Urinary bladder (tissue), 4 donors: ENCODE data around the gene IL17RE. TPM values are rescaled to one million over a fixed set of nuclear protein-coding genes. Genes with fewer than 3 reads are reported as not detected.

Source experiments
- DNase-seq: peaks from one replicate; pipeline ENCODE4 v3.0.0-alpha.2; 2015; ENCODE audit errors: extremely low spot score
- H3K27ac ChIP-seq: one replicate; pipeline ENCODE4 v1.5.1; 2013; ENCODE audit warnings: low read depth, mild to moderate bottlenecking, moderate library complexity
- H3K36me3 ChIP-seq: one replicate; pipeline ENCODE4 v1.6.1; 2013; ENCODE audit warnings: mild to moderate bottlenecking, moderate library complexity; ENCODE audit not compliant: insufficient read depth
- H3K4me1 ChIP-seq: one replicate; pipeline ENCODE4 v1.6.1; 2013; ENCODE audit warnings: mild to moderate bottlenecking, moderate library complexity; ENCODE audit not compliant: insufficient read depth
- H3K4me3 ChIP-seq: one replicate; pipeline ENCODE4 v1.5.1; 2013; ENCODE audit warnings: low read depth, low read length
- WGBS: extraction: QIAGEN DNeasy Blood & Tissue Kit; methylation state at CpG from one replicate; pipeline ENCODE4 v1.1.7; 2013; 5-methylcytosine and 5-hydroxymethylcytosine counted together
- polyA plus RNA-seq: library from polyadenylated mRNA; stranded (reverse); fragments of 200-250 nt; gene quantifications from one replicate; pipeline ENCODE4 v1.2.3, GENCODE V29; 2013
- small RNA-seq: library from RNA; depleted of rRNA; stranded (forward); fragments of <200 nt; gene quantifications from one replicate; pipeline ENCODE3, GENCODE V24; 2014
- total RNA-seq: library from RNA; depleted of rRNA; stranded (reverse); fragments of >200 nt; gene quantifications from one replicate; pipeline ENCODE4 v1.2.3, GENCODE V29; 2014
- donor health status: healthy with polysubstance abuse.
- donor health status: healthy.

Gene IL17RE
- total and polyA plus RNA-seq, 2 donors, result 1.2 to 4.3 TPM

DNA sequence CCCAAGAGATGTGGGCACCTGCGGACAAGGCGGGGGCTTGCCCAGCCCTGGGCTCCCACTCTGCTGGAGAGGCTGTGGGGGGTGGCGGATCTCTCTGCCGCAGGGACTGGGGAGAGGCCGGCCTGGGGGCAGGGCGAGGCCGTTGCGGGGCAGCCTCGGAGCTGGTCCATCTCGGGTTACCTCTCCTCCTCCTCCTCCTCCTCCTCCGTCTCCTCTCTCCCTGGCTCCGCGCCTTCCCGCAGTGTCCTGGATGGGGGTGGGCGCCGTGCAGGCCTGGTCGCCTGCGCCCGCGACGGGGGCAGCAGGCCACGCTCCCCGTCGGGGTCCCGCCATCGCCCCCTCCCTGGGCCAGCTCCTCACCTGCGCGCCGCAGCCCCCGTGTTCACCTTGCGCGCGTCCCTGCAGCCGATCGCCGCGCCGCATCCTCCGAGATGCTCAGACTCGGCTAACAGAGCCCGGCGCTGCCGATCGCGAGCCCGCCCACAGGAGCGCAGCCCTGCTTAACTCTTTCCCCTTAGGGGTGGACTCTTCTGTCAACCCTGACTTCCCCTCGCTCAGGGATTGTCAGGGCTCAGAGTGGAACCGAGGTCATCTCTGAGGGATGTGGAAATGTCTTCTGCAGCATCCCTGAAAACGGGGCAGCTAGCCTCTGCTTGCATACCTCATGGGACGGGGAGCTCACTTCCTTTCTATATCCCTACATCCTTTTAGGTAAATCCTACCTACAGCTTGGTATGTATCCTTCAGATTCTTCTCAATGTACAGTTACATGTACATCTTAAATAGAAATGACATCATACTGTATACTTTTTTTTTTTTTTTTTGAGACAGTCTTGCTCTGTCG is 49.5 kb downstream of the IL17RE start, which contains the start of gene PRRT3:
Gene PRRT3, minus strand, starts transcription at position 447 of the 844 bp plus-strand sequence. CDS start 2,293 bp downstream, outside the sequence.
- peak within 1 kb of the TSS; percentile 53 for H3K4me3 ChIP-seq
- no peak within 1 kb of the TSS for H3K27ac ChIP-seq
- no peak for DNase-seq
- 3% methylated on average over 52 of the region's 52 CpGs for WGBS
- H3K4me1 ChIP-seq, result peaks cover 4% of the 10 kb centered on the region
- no peaks in the 10 kb centered on the region for H3K36me3 ChIP-seq

DNA sequence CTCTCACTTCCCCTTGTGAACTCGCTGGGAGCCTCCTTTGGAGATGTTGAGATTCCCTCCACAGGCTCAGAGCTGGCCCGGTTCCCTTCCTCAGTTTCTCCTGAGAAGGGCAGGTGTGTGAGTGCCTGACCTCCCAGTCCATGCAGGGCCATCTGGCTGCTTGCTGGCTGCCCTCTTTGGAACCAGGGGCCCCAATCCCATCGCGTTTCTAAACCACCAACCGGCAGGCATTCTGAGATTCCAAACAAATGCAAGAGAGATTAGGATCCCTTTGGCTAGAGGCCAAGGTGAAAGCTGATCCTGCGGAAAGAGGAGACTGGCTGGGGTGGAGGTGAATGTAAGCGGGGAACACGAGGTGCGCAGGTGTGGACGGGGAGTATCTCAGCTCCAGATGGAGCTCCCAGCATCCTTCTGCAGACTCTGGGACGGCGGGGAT is 52.4 kb downstream of the IL17RE start:
- Histone ChIP-seq H3K4me1 (peaks cover 4% of the 10 kb centered on the region), H3K27ac (no peak overlapping the region), H3K4me3 (no peak overlapping the region), H3K36me3 (no peaks in the 10 kb centered on the region)
- no peak for DNase-seq
- WGBS, result 35% methylated on average over 12 of the region's 12 CpGs

DNA sequence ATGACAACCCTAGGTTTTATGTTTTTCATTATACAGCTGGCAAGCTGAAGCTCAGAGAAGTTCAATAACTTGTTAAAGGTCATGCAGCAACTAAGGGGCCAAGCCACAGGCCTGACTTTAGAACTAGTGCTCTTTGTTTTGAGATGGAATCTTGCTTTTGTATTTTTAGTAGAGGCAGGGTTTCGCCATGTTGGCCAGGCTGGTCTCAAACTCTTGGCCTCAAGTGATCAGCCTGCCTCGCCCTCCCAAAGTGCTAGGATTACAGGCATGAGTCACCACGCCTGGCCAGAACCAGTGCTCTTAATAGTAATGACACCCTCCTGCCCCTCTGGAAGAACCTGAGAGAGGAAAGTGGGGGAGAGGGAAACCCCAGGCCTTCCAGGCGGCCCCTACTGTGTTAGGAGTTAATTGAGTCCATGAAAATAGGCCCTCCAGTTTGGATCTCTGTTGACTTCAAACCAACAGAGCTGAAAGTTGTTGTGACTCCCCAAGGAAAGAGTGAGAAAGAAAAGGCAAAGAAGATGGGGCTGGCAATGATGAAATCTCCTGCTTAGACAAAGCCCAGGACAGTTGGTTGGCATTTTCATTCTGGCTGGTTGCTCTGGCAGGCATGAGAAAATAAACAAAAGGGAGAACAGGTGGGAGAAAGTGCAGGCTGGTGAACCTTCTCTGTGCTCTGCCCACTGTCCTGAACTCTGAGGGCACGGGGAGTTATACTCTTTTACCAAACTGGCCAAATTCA is 53.1 kb downstream of the IL17RE start:
- no peak for DNase-seq
- WGBS, result 81% methylated on average over 5 of the region's 5 CpGs

DNA sequence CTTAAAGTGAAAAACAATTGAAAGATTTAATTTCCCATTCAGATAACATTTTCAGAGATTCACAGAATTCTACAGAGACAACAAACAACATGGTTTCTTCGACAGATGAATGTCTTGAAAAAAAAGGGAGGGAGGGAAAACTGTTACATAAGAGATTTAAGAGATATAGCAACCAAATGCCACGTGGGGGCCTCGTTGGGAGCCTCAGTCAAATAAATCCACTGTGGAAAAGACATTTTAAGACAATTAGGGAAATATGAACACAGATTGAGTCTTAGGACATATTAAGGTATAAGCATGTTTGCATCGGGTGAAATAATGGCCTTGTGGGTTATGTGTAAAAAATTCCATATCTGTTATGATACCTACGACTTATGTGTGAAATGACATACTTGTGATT is 54.6 kb downstream of the IL17RE start:
- peaks cover under 1% of the 10 kb centered on the region for H3K4me1 ChIP-seq
- no peak for DNase-seq
- H3K4me3 ChIP-seq, result no peak overlapping the region
- no peaks in the 10 kb centered on the region for H3K36me3 ChIP-seq
- H3K27ac ChIP-seq, result no peak overlapping the region
- WGBS, result 49% methylated on average over 5 of the region's 5 CpGs

More for the DNA sequence above, 53.1 kb downstream of the IL17RE start:
- H3K4me1 ChIP-seq, result peaks cover 4% of the 10 kb centered on the region
- no peaks in the 10 kb centered on the region for H3K36me3 ChIP-seq
- no peak overlapping the region for H3K27ac ChIP-seq
- no peak overlapping the region for H3K4me3 ChIP-seq

DNA sequence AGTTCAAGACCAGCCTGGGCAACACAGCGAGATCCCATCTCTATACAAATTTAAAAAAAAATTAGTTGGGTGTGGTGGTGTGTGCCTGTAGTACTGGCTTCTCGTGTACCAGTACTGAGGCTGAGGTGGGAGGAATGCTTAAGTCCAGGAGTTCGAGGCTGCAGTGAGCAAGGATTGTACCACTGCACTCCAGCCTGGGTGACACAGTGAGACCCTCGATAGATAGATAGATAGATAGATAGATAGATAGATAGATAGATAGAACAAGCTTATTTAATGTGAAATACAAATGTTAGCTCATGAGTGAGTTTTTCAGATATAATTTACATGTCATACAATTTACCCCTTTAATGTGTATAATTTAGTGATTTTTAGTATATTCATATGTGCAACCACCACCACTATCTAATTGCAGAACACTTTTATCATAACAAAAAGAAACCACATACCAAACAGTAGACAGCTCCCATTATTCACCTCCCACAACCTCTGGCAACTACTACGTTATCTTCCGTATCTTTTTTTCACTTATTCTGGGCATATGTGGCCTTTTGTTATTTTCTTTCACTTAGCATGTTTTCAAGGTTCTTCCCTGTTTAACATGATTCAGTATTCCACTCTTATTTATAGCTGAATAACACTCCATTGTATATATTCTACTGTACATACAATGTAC is 62.7 kb downstream of the IL17RE start:
- no peak overlapping the region for H3K4me3 ChIP-seq
- no peaks in the 10 kb centered on the region for H3K4me1 ChIP-seq
- 88% methylated on average over 6 of the region's 6 CpGs for WGBS
- peaks cover 9% of the 10 kb centered on the region for H3K36me3 ChIP-seq
- DNase-seq, result no peak
- no peak overlapping the region for H3K27ac ChIP-seq

Small RNAs within 50 kb of the gene (small RNA-seq; reads per million reads assigned to genes)
- gene RNU6-882P, result not detected

Other genes starting within 250 kb of the IL17RE start
- not detected for gene CPNE9, start 199.0 kb upstream of the IL17RE start, total RNA-seq
- gene CPNE9, start 199.0 kb upstream of the IL17RE start, polyA plus RNA-seq, result 0.18 TPM
- 11.0 TPM for gene BRPF1, start 171.1 kb upstream of the IL17RE start, total RNA-seq
- gene BRPF1, start 171.1 kb upstream of the IL17RE start, polyA plus RNA-seq, result 13.8 TPM
- 32.1 TPM for gene OGG1, start 152.9 kb upstream of the IL17RE start, total RNA-seq
- gene OGG1, start 152.9 kb upstream of the IL17RE start, polyA plus RNA-seq, result 23.7 TPM
- 28.7 TPM for gene CAMK1, start 132.9 kb upstream of the IL17RE start, total RNA-seq
- 42.2 TPM for gene CAMK1, start 132.9 kb upstream of the IL17RE start, polyA plus RNA-seq
- 33.2 TPM for gene TADA3, start 110.4 kb upstream of the IL17RE start, total RNA-seq
- gene TADA3, start 110.4 kb upstream of the IL17RE start, polyA plus RNA-seq, result 67.9 TPM
- 75.6 TPM for gene ARPC4, start 109.8 kb upstream of the IL17RE start, total RNA-seq
- 128 TPM for gene ARPC4, start 109.8 kb upstream of the IL17RE start, polyA plus RNA-seq
- 63.3 TPM for gene TTLL3, start 92.6 kb upstream of the IL17RE start, total RNA-seq
- gene TTLL3, start 92.6 kb upstream of the IL17RE start, polyA plus RNA-seq, result 36.2 TPM
- 14.4 TPM for gene RPUSD3, start 58.8 kb upstream of the IL17RE start, total RNA-seq
- 39.6 TPM for gene RPUSD3, start 58.8 kb upstream of the IL17RE start, polyA plus RNA-seq
- not detected for gene CIDEC, start 22.6 kb upstream of the IL17RE start, total RNA-seq
- 49.2 TPM for gene CIDEC, start 22.6 kb upstream of the IL17RE start, polyA plus RNA-seq
- gene JAGN1, start 12.2 kb upstream of the IL17RE start, total RNA-seq, result 12.2 TPM
- gene JAGN1, start 12.2 kb upstream of the IL17RE start, polyA plus RNA-seq, result 44.3 TPM
- gene IL17RC, start 14.2 kb downstream of the IL17RE start, total RNA-seq, result 24.7 TPM
- 72.5 TPM for gene IL17RC, start 14.2 kb downstream of the IL17RE start, polyA plus RNA-seq
- gene CRELD1, start 31.0 kb downstream of the IL17RE start, total RNA-seq, result 22.9 TPM
- gene CRELD1, start 31.0 kb downstream of the IL17RE start, polyA plus RNA-seq, result 72.3 TPM
- 0.95 TPM for gene PRRT3, start 49.6 kb downstream of the IL17RE start, total RNA-seq
- 2.8 TPM for gene PRRT3, start 49.6 kb downstream of the IL17RE start, polyA plus RNA-seq
- 45.2 TPM for gene EMC3, start 84.0 kb downstream of the IL17RE start, total RNA-seq
- 117 TPM for gene EMC3, start 84.0 kb downstream of the IL17RE start, polyA plus RNA-seq
- 12.1 TPM for gene FANCD2, start 123.6 kb downstream of the IL17RE start, total RNA-seq
- gene FANCD2, start 123.6 kb downstream of the IL17RE start, polyA plus RNA-seq, result 1.7 TPM
- gene FANCD2OS, start 205.4 kb downstream of the IL17RE start, total RNA-seq, result not detected
- not detected for gene FANCD2OS, start 205.4 kb downstream of the IL17RE start, polyA plus RNA-seq
- 82.3 TPM for gene BRK1, start 212.8 kb downstream of the IL17RE start, total RNA-seq
- 252 TPM for gene BRK1, start 212.8 kb downstream of the IL17RE start, polyA plus RNA-seq
- gene VHL, start 238.9 kb downstream of the IL17RE start, total RNA-seq, result 50.0 TPM
- gene VHL, start 238.9 kb downstream of the IL17RE start, polyA plus RNA-seq, result 21.7 TPM